ENCODE measurements around the gene TTLL3.

TTLL3 gene, protein sequence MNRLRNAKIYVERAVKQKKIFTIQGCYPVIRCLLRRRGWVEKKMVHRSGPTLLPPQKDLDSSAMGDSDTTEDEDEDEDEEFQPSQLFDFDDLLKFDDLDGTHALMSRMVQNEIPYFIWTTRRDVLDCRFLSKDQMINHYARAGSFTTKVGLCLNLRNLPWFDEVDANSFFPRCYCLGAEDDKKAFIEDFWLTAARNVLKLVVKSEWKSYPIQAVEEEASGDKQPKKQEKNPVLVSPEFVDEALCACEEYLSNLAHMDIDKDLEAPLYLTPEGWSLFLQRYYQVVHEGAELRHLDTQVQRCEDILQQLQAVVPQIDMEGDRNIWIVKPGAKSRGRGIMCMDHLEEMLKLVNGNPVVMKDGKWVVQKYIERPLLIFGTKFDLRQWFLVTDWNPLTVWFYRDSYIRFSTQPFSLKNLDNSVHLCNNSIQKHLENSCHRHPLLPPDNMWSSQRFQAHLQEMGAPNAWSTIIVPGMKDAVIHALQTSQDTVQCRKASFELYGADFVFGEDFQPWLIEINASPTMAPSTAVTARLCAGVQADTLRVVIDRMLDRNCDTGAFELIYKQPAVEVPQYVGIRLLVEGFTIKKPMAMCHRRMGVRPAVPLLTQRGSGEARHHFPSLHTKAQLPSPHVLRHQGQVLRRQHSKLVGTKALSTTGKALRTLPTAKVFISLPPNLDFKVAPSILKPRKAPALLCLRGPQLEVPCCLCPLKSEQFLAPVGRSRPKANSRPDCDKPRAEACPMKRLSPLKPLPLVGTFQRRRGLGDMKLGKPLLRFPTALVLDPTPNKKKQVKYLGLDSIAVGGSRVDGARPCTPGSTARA

DNA sequence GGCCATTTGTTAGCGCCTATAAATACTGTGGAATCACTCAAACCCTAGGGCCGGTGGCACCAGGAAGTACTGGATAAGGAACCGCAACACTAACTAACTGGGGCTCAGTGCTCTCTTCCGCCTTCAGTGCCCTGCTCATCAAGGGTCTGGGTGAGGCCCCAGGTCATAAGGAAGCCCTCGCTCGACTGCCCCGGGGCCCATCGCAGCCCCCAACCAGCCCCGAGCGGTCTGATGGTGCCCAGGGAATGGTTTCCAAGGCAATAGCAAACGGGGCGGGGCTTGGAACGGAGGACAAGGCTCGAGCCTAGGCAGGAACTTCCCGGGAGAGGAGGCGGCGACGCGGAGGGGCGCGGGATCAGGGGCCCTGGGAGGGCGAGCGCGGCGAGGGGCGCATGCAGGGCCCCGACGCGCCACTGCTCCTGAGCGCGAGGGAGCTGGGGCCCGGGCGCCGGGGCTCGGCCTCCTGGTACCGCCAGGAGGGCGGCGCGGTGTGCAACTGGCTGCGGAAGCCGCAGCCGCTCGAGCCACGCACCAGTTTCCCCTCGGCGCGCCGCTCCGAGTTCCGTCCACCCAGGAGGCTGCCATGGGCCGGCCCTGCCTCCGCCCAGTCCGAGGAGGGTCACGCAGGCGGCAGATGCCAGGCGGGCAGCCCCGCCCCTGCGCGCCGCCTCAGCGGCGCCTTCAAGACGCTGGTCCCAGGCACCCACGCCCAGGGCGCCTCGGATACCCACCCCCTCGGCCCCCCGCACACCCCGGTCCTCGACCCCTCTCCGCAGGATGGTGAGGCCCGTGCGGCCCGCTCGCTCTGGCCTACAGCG lies at the start of gene TTLL3:
TSS of gene TTLL3 (plus strand) at position 648 of the 818 bp plus-strand sequence. CDS start 400 bp downstream, outside the sequence.
- Histone ChIP-seq H3K4me1 (peaks cover 31% of the 10 kb centered on the region), H3K4me3 (peak within 1 kb of the TSS; percentile 81), H4K20me1 (peaks cover 20% of the 10 kb centered on the region; the same call in 1 of the 2 replicates), H3K27me3 (no peaks in the 10 kb centered on the region), H3K4me2 (peak within 1 kb of the TSS; percentile 87), H3K36me3 (peaks cover 46% of the 10 kb centered on the region), H3K9ac (peak within 1 kb of the TSS; percentile 86), H3K9me3 (no peaks in the 10 kb centered on the region), H3K27ac (peak within 1 kb of the TSS; percentile 90)
- TF ChIP-seq Cebpa-rat (IDR thresholded peaks at IDR 0.05): no peak

DNA sequence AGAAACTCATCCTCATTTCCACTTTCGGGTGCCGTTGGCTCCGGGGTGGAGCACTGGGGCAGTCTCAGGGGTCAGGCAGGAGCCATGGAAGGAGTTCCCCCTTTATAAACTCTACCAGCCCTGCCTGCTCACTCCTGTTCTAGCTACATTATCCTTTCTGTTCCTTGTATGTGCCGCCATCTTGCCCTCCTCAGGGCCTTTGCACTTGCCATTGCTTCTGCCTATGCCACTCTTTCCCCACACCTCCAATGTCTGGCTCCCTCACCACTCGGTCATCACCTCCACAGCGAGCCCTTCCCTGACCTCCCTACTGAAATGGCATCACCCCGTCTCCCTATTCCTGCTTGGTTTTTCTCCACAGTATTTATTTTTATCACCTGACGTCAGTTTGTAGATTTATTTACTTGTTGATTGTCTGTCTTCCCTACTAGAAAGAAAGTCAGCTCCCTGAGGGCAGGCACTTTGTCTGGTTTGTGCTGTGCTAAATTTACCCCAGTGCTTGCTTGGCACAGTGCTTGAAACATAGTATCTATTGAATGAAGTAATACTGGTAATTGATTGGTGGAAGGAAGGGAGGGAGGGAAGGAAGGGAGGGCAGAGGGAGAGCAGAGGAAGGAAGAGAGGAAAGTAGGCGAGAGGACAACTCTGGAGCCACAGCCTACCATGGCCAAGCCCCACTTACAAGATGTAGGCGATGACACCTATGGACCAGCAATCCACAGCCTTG lies 49.1 kb upstream of the TTLL3 start:
- Histone ChIP-seq H3K9ac (no peak overlapping the region), H3K4me2 (no peak overlapping the region), H4K20me1 (no peaks in the 10 kb centered on the region), H3K27me3 (no peaks in the 10 kb centered on the region), H3K9me3 (no peaks in the 10 kb centered on the region), H3K4me1 (no peaks in the 10 kb centered on the region), H3K36me3 (peaks cover 38% of the 10 kb centered on the region), H3K27ac (no peak overlapping the region), H3K4me3 (no peak overlapping the region)
- TF ChIP-seq Cebpa-rat (IDR thresholded peaks at IDR 0.05): no peak

DNA sequence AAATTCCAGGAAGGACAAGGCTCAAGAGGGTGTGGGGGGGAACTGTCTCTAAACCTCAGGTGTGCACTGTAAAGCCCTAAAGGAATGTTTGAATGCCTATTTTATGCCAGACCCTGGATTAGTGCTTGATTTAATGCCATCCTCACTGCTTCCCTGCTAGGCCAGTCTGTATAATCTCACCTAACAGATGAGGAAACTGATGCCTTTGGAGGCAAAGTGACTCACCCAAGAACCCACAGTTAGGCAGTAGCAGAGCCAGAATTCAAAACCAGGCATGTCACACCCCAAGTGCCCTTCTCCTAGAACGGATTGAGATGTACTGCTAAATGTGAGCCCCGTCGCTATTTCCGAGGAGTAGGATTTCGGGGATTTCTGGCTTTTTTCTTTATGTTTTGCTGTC lies 48.1 kb upstream of the TTLL3 start:
- Histone ChIP-seq H3K4me3 (no peak overlapping the region), H3K9ac (no peak overlapping the region), H4K20me1 (no peaks in the 10 kb centered on the region), H3K4me2 (no peak overlapping the region), H3K4me1 (no peaks in the 10 kb centered on the region), H3K9me3 (no peaks in the 10 kb centered on the region), H3K27ac (no peak overlapping the region), H3K36me3 (peaks cover 28% of the 10 kb centered on the region), H3K27me3 (no peaks in the 10 kb centered on the region)
- no peak for TF ChIP-seq Cebpa-rat (IDR thresholded peaks at IDR 0.05)

DNA sequence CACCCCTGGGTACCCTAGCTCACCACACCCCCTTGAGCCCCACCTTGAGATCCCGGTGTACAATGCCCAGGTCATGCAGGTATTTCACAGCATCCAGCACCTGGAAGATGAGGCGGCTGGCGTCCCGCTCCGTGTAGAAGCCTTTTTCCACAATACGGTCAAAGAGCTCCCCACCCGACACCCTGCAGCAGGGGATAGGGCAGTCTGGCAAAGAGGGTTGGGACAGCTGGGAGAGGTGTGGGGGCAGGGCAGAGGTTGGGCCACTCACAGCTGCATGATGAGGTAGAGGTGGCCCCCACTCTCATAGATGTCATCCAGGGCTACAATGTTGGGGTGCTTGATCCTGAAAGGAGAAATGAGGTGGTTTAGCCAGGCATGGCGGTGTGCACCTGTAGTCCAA lies 47.2 kb upstream of the TTLL3 start:
- Histone ChIP-seq H3K4me1 (no peaks in the 10 kb centered on the region), H3K9ac (no peak overlapping the region), H4K20me1 (no peaks in the 10 kb centered on the region), H3K27me3 (no peaks in the 10 kb centered on the region), H3K4me2 (no peak overlapping the region), H3K9me3 (no peaks in the 10 kb centered on the region), H3K27ac (no peak overlapping the region), H3K4me3 (no peak overlapping the region), H3K36me3 (peaks cover 20% of the 10 kb centered on the region)
- TF ChIP-seq Cebpa-rat (IDR thresholded peaks at IDR 0.05): no peak

DNA sequence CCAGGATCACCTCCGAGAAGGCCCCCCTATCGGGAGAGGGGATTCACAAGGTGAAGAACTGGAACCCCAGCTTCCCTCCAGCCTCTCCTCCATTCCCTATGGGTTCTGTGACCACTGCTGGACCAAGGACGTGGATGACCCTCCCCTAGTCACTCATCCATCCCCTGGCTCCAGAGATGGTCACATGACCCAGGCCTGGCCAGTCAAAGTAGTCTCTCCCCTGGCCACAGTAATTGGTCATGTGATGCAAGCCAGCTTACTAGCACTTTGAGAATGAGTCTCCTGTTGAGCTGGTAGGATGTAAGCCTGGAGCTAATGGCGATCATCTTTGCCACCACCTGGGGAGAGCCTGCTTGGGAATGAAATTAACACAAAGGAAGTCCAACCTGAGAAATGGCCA lies 44.2 kb upstream of the TTLL3 start:
- peaks cover 7% of the 10 kb centered on the region for H3K4me1 ChIP-seq
- H3K36me3 ChIP-seq: peaks cover 1% of the 10 kb centered on the region; the same call in 1 of the 2 replicates
- H3K27ac ChIP-seq: no peak overlapping the region
- no peak overlapping the region for H3K4me3 ChIP-seq
- no peaks in the 10 kb centered on the region for H3K9me3 ChIP-seq
- peaks cover 5% of the 10 kb centered on the region for H4K20me1 ChIP-seq
- TF ChIP-seq Cebpa-rat (IDR thresholded peaks at IDR 0.05): no peak
- H3K4me2 ChIP-seq: no peak overlapping the region
- no peak overlapping the region for H3K9ac ChIP-seq
- peaks cover 25% of the 10 kb centered on the region for H3K27me3 ChIP-seq

DNA sequence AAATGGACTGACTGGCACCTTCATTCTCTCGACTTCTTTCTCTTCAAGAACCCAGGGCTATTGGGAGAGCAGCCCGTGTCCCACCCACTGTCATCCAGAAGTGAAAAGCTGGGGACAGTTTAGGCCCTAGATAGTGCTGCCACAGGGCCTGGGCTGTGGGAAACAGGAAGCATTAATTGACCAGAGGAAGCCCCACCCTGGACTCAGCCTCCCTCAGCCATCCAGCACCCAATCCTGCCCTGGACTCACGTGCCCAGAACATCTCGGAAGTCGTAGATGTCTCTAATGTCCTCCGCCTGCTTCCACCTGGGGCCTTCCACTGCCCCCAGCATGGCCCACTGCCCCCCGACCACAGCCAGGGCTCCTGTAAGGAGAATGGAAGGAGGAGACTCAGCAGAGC lies 42.6 kb upstream of the TTLL3 start:
- Histone ChIP-seq H3K27ac (no peak overlapping the region), H3K9ac (no peak overlapping the region), H3K4me3 (no peak overlapping the region), H4K20me1 (peaks cover 5% of the 10 kb centered on the region), H3K9me3 (no peaks in the 10 kb centered on the region), H3K4me1 (peaks cover 7% of the 10 kb centered on the region), H3K36me3 (no peaks in the 10 kb centered on the region; the same call in 1 of the 2 replicates), H3K4me2 (no peak overlapping the region), H3K27me3 (peaks cover 25% of the 10 kb centered on the region)
- TF ChIP-seq Cebpa-rat (IDR thresholded peaks at IDR 0.05): no peak

DNA sequence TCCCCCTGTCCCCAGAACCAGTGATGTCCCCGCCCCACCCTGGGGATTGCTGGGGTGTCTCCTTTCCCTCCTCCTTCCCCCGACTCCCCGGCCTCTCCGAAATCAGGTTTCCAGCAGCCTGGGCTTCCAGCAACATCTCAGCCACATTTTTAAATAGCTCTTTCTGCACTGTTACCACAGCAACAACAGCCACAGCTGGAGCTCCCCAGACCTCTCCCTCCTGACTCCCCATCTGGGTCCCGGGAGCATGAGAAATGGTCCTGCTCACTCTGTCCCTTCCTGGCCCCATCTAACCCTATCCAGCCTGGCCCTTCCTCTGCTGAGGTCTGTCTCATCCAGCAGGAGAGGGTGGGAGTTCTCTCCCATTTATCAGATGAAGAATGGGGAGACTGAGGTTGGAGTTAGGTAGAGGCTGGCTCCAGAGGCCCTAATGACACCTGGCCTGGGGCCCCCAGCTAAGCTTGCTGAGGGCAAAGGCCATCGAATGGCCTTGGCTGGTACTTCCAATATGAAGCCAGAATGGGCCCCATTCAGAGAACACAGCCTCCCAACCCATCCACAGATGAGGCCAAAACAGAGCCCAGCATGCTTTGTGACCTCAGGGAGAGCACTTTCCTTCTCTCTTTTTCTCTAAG lies 41.8 kb upstream of the TTLL3 start:
- Histone ChIP-seq H4K20me1 (peaks cover 5% of the 10 kb centered on the region), H3K27ac (no peak overlapping the region), H3K4me3 (no peak overlapping the region), H3K9ac (no peak overlapping the region), H3K4me2 (no peak overlapping the region), H3K4me1 (peaks cover 7% of the 10 kb centered on the region), H3K36me3 (no peaks in the 10 kb centered on the region; the same call in 1 of the 2 replicates), H3K9me3 (no peaks in the 10 kb centered on the region), H3K27me3 (peaks cover 25% of the 10 kb centered on the region)
- no peak for TF ChIP-seq Cebpa-rat (IDR thresholded peaks at IDR 0.05)

DNA sequence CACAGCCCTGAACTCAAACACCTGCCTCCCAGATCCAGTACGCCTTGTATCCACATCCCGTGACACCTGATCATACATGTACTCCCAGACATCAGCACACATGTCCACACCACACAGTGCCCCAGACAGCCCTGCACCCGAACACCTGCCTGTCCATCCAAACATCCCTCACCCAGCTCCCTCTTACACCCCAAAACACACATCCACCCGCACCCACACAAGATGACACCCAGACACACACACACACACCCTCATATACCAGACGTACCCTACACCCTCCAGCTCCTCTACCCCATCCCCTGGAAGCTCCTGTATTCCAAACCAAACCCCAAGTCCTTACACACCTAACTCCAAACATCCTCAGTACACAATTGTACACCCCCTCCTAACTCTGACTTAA lies 41.0 kb upstream of the TTLL3 start:
- Histone ChIP-seq H3K27ac (no peak overlapping the region), H3K4me2 (no peak overlapping the region), H3K9ac (no peak overlapping the region), H3K27me3 (peaks cover 25% of the 10 kb centered on the region), H3K4me3 (no peak overlapping the region), H3K36me3 (no peaks in the 10 kb centered on the region; the same call in 1 of the 2 replicates), H4K20me1 (peaks cover 5% of the 10 kb centered on the region), H3K9me3 (no peaks in the 10 kb centered on the region), H3K4me1 (peaks cover 7% of the 10 kb centered on the region)
- TF ChIP-seq Cebpa-rat (IDR thresholded peaks at IDR 0.05): no peak
